ENCODE results near the gene HIF1A.
"Not testable (repeated sequence)": the region's sequence is repeated elsewhere in the genome, so short reads cannot be mapped to it uniquely, and the experiment has no call there.

HIF1A gene

GRCh38 chr14:61694830-61695694, at the start of gene HIF1A:
TSS of gene HIF1A (plus strand) at chr14:61695513. CDS start at chr14:61695805, 292 bp downstream.
- DNase-seq = peak; percentile 99

GRCh38 chr14:61646366-61647116, 48.8 kb upstream of the HIF1A start:
- DNase-seq = no peak

- DNase-seq = no peak
These were observed 47.6 kb upstream of the HIF1A start for GRCh38 chr14:61647704-61648103.

- DNase-seq = no peak
These were observed 46.9 kb upstream of the HIF1A start for GRCh38 chr14:61648377-61648776.

- no peak for DNase-seq
These were observed 46.0 kb upstream of the HIF1A start for GRCh38 chr14:61649283-61649682.

GRCh38 chr14:61651355-61651754, 44.0 kb upstream of the HIF1A start:
- no peak for DNase-seq

GRCh38 chr14:61652526-61653262, 42.6 kb upstream of the HIF1A start:
- no peak for DNase-seq

GRCh38 chr14:61653507-61653906, 41.8 kb upstream of the HIF1A start:
- no peak for DNase-seq

- no peak for DNase-seq
These were observed 41.3 kb upstream of the HIF1A start for GRCh38 chr14:61654026-61654425.

GRCh38 chr14:61655777-61656176, 39.5 kb upstream of the HIF1A start:
- DNase-seq = no peak

- no peak for DNase-seq
These were observed 39.0 kb upstream of the HIF1A start for GRCh38 chr14:61656341-61656740.

GRCh38 chr14:61658111-61658510, 37.2 kb upstream of the HIF1A start:
- not testable (repeated sequence) for DNase-seq

GRCh38 chr14:61659582-61659981, 35.7 kb upstream of the HIF1A start:
- DNase-seq = no peak

- DNase-seq = no peak
These were observed 33.6 kb upstream of the HIF1A start for GRCh38 chr14:61661471-61662400.

GRCh38 chr14:61662437-61663311, 32.6 kb upstream of the HIF1A start:
- no peak for DNase-seq

GRCh38 chr14:61663312-61663979, 31.9 kb upstream of the HIF1A start:
- no peak for DNase-seq

- no peak for DNase-seq
These were observed 27.0 kb upstream of the HIF1A start for GRCh38 chr14:61668282-61668681.

- DNase-seq = no peak
These were observed 24.7 kb upstream of the HIF1A start for GRCh38 chr14:61670576-61670975.

- DNase-seq = no peak
These were observed 24.2 kb upstream of the HIF1A start for GRCh38 chr14:61671082-61671481.

- no peak for DNase-seq
These were observed 22.5 kb upstream of the HIF1A start for GRCh38 chr14:61672796-61673195.

- DNase-seq = no peak
These were observed 22.0 kb upstream of the HIF1A start for GRCh38 chr14:61673305-61673704.

Data from NCI-H1092 (cell line).